GM23248 (cell line): Measurements from ENCODE around the gene CTAGE15. TPM values are rescaled to one million over a fixed set of nuclear protein-coding genes. Genes with fewer than 3 reads are reported as not detected.

ENCODE experiments used
- polyA plus RNA-seq: library from polyadenylated mRNA; unstranded; fragments of >200 nt; fragmentation: Nextera tagmentation; extraction: Ambion mirVana; gene quantifications from 2 replicates; pipeline ENCODE4 v1.2.1, GENCODE V29; 2016
- small RNA-seq: library from RNA; depleted of rRNA; stranded (forward); fragments of <200 nt; gene quantifications from one replicate; pipeline ENCODE3, GENCODE V24; 2014; ENCODE audit warnings: low read depth, low replicate concordance
- total RNA-seq: library from RNA; depleted of rRNA; stranded (reverse); fragments of >200 nt; shearing (Covaris generic); gene quantifications from 2 replicates; pipeline ENCODE4 v1.2.3, GENCODE V29; 2014; rRNA removed

CTAGE15 gene
- total and polyA plus RNA-seq, 2 experiments from 2014 or later, result not detected

Small RNA genes lying within 50 kb of the gene (small RNA-seq; reads per million reads assigned to genes)
- gene AC073264.2 (not detected), gene RNU6-162P (not detected)

Other genes with a start within 250 kb of the CTAGE15 start
- gene FAM131B, start 209.1 kb upstream of the CTAGE15 start, total RNA-seq, result 3.0 TPM in 2 replicates
- gene FAM131B, start 209.1 kb upstream of the CTAGE15 start, polyA plus RNA-seq, result 0.50 and 1.1 TPM in 2 replicates
- gene ZYX, start 190.5 kb upstream of the CTAGE15 start, total RNA-seq, result 140 and 148 TPM in 2 replicates
- gene ZYX, start 190.5 kb upstream of the CTAGE15 start, polyA plus RNA-seq, result 380 and 396 TPM in 2 replicates
- not detected in 2 replicates for gene EPHA1, start 162.9 kb upstream of the CTAGE15 start, total RNA-seq
- gene EPHA1, start 162.9 kb upstream of the CTAGE15 start, polyA plus RNA-seq, result 0.80 and 0.83 TPM in 2 replicates
- gene TAS2R60, start 128.3 kb upstream of the CTAGE15 start, total RNA-seq, result not detected in 2 replicates
- gene TAS2R60, start 128.3 kb upstream of the CTAGE15 start, polyA plus RNA-seq, result not detected in 2 replicates
- not detected in 2 replicates for gene TAS2R41, start 93.9 kb upstream of the CTAGE15 start, total RNA-seq
- gene TAS2R41, start 93.9 kb upstream of the CTAGE15 start, polyA plus RNA-seq, result not detected in 2 replicates
- 3.4 and 5.9 TPM in 2 replicates for gene TCAF2, start 49.2 kb downstream of the CTAGE15 start, total RNA-seq
- gene TCAF2, start 49.2 kb downstream of the CTAGE15 start, polyA plus RNA-seq, result 1.9 and 2.7 TPM in 2 replicates
- 0.22 TPM in 1 of 2 replicates, not detected in the other for gene CTAGE6, start 185.9 kb downstream of the CTAGE15 start, total RNA-seq
- not detected in 2 replicates for gene CTAGE6, start 185.9 kb downstream of the CTAGE15 start, polyA plus RNA-seq